PFSK-1 (cell line): ENCODE data around the gene FLT3.

Experiments
- FOXP2 ChIP-seq: optimal IDR thresholded peaks from 2 replicates; pipeline ENCODE3; 2011; ENCODE audit warnings: borderline replicate concordance, control low read depth, inconsistent platforms; ENCODE audit not compliant: insufficient read depth; ENCODE audit errors: extremely low read length, extremely low read depth
- POLR2AphosphoS5 ChIP-seq: IDR thresholded peaks from 2 replicates; pipeline ENCODE4 v1.6.1; 2012; ENCODE audit warnings: low read depth, mild to moderate bottlenecking, control low read depth, low read length, moderate library complexity
- SIN3A ChIP-seq: IDR thresholded peaks from 2 replicates; pipeline ENCODE4 v1.6.1; 2012; ENCODE audit warnings: mild to moderate bottlenecking, low read length, moderate library complexity, borderline replicate concordance; ENCODE audit not compliant: insufficient read depth
- TAF1 ChIP-seq: IDR thresholded peaks from 2 replicates; pipeline ENCODE4 v1.6.1; 2012; ENCODE audit warnings: low read length, control low read depth, borderline replicate concordance; ENCODE audit not compliant: insufficient read depth
- TF ChIP-seq, protein P1 (sequence below), 2 experiments: IDR thresholded peaks; 2 replicates each; pipeline versions ENCODE4 v1.6.1 to v1.8.0; 2011 to 2012; ENCODE audit warnings: low read depth in 2 of 2, low read length in 2 of 2, control low read depth in 1 of 2, inconsistent platforms in 1 of 2, mild to moderate bottlenecking in 1 of 2, moderate library complexity in 1 of 2; ENCODE audit not compliant: insufficient read depth in 1 of 2

The FLT3 gene

DNA sequence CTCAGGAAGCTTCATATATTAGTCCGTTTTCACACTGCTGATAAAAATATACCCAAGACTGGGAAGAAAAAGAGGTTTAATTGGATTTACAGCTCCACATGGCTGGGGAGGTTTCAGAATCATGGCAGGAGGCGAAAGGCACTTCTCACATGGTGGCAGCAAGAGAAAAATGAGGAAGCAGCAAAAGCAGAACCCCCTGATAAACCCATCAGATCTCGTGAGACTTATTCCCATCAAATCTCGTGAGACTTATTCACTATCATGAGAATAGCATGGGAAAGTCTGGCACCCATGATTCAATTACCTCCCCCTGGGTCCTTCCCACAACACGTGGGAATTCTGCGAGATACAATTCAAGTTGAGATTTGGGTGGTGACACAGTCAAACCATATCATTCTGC lies 23.1 kb downstream of the FLT3 start:
- no peak for TF ChIP-seq POLR2AphosphoS5
- no peak for TF ChIP-seq SIN3A
- no peak for TF ChIP-seq FOXP2
- TF ChIP-seq, protein P1, sequence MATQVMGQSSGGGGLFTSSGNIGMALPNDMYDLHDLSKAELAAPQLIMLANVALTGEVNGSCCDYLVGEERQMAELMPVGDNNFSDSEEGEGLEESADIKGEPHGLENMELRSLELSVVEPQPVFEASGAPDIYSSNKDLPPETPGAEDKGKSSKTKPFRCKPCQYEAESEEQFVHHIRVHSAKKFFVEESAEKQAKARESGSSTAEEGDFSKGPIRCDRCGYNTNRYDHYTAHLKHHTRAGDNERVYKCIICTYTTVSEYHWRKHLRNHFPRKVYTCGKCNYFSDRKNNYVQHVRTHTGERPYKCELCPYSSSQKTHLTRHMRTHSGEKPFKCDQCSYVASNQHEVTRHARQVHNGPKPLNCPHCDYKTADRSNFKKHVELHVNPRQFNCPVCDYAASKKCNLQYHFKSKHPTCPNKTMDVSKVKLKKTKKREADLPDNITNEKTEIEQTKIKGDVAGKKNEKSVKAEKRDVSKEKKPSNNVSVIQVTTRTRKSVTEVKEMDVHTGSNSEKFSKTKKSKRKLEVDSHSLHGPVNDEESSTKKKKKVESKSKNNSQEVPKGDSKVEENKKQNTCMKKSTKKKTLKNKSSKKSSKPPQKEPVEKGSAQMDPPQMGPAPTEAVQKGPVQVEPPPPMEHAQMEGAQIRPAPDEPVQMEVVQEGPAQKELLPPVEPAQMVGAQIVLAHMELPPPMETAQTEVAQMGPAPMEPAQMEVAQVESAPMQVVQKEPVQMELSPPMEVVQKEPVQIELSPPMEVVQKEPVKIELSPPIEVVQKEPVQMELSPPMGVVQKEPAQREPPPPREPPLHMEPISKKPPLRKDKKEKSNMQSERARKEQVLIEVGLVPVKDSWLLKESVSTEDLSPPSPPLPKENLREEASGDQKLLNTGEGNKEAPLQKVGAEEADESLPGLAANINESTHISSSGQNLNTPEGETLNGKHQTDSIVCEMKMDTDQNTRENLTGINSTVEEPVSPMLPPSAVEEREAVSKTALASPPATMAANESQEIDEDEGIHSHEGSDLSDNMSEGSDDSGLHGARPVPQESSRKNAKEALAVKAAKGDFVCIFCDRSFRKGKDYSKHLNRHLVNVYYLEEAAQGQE (IDR thresholded peaks at IDR 0.05; ENCODE audit: insufficient read depth in 1 of 2, low read depth in 2 of 2, low read length in 2 of 2): no peak
- no peak for TF ChIP-seq TAF1

DNA sequence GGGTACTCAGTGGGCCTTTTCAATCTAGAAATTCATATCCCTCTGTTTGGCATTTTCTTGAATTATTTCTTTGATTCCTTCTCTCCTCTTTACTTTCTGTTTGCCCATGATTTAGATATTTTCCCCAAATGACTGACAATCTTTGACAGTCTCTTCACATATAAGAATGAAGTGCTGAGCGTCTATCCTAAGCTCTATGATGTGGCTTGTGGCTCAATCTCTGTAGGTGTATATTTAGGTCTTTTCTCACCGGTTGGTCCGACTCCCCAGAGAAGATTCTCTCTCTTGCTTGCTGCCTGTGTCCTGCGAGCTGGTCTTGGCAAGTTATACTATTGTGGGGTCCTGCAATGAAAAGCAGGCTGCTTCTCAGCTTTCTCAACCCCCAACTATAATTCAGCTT lies 29.0 kb downstream of the FLT3 start:
- TF ChIP-seq FOXP2 (no peak), SIN3A (no peak), POLR2AphosphoS5 (no peak), TAF1 (no peak)
- TF ChIP-seq, protein P1 (IDR thresholded peaks at IDR 0.05; ENCODE audit: insufficient read depth in 1 of 2, low read depth in 2 of 2, low read length in 2 of 2): no peak

DNA sequence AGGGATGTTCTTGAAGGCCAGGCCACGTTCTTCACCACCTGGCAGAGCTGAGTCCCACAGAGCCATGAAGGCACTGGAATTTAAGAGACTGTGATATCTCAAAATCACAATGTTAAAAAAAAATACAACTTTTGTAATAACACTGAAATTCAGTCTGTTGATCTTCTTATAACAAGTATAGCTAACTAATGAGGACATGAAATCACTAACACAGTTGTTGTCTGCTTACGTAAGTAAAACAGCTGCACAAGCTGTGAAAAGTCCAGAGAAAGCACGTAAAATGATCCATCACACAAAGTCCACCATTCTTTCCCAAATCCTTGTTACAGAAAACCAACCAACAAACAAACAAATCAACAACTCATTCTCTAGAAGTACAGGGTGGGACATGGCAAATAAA lies 32.9 kb downstream of the FLT3 start:
- TF ChIP-seq FOXP2 (no peak), POLR2AphosphoS5 (no peak), SIN3A (no peak), TAF1 (no peak)
- TF ChIP-seq, protein P1 (IDR thresholded peaks at IDR 0.05; ENCODE audit: insufficient read depth in 1 of 2, low read depth in 2 of 2, low read length in 2 of 2): no peak

DNA sequence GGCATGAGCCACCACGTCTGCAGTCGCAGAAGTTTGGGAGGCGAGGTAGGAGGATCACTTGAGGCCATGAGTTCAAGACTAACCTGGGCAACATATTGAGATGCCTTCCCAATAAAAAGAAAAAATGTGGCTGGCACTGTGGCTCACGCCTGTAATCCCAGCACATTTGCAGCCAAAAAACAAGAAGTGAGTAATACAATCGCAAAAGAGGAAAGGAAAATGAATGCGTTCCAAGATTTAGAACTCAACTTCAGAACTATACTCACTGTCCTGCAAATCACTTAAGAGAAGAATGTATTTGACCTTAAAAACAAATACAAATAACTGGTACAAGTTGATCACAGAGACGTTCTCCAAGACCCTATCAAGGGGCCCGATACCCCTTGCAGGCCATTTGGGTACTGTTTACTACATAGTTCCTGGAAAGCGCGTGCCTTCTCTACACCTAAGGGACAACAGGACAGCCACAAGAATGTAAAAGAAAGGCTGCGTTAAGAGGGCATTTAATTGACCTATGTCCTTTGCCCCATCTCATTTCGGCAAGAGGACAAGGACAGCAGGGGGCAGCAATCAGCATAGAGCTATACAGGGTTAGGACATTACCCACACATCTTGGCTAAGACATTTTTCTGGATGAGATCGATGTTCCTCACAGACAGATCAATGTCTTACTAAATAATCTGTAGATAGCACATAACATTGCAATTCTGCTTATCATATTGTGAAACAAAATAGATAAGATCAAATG lies 41.3 kb downstream of the FLT3 start:
- TF ChIP-seq, protein P1 (IDR thresholded peaks at IDR 0.05; ENCODE audit: insufficient read depth in 1 of 2, low read depth in 2 of 2, low read length in 2 of 2): no peak
- TF ChIP-seq FOXP2 (no peak), POLR2AphosphoS5 (no peak), SIN3A (no peak), TAF1 (no peak)
